Upper lobe of left lung (tissue), 6 donors: ENCODE results near the gene RAB44. TPM values are rescaled to one million over a fixed set of nuclear protein-coding genes. Genes with fewer than 3 reads are reported as not detected.

Experiments used
- ATAC-seq, 2 donors: fragments of 200-7000 bp; cut with Tn5 transposase; one replicate each; pipeline ENCODE4 v1.9.1; 2022; ENCODE audit warnings: mild to moderate bottlenecking in 2 of 2, moderate library complexity in 2 of 2; ENCODE audit not compliant: low FRiP score in 2 of 2
- DNase-seq, 2 donors: peaks; one replicate each; pipeline ENCODE4 v3.0.0-alpha.2; 2019 to 2020
- H3K27ac ChIP-seq, 4 donors: fragments of 200-600 bp; sonication (generic); one replicate each; pipeline ENCODE4 v1.5.1; 2016 to 2019
- H3K27me3 ChIP-seq, 4 donors: fragments of 200-600 bp; sonication (generic); one replicate each; pipeline ENCODE4 v1.5.1; 2017 to 2019
- H3K36me3 ChIP-seq, 4 donors: fragments of 200-600 bp; sonication (generic); one replicate each; pipeline ENCODE4 v1.5.1; 2016 to 2019
- H3K4me1 ChIP-seq, 4 donors: fragments of 200-600 bp; sonication (generic); one replicate each; pipeline ENCODE4 v1.5.1; 2018 to 2019
- H3K4me3 ChIP-seq, 4 donors: fragments of 200-600 bp; sonication (generic); one replicate each; pipeline ENCODE4 v1.5.1; 2017 to 2019; ENCODE audit warnings: mild to moderate bottlenecking in 2 of 4, moderate library complexity in 1 of 4
- H3K9me3 ChIP-seq, 4 donors: fragments of 200-600 bp; sonication (generic); one replicate each; pipeline ENCODE4 v1.5.1; 2018 to 2019
- EP300 ChIP-seq, 4 donors: sonication (generic); formaldehyde crosslinking; IDR thresholded peaks; one replicate each; pipeline ENCODE4 v1.5.1; 2017; ENCODE audit warnings: antibody characterized with exemption in 4 of 4, control low read depth in 2 of 4
- POLR2A ChIP-seq, 4 donors: fragments of 450-650 bp; IDR thresholded peaks; one replicate each; pipeline ENCODE4 v1.5.1; 2016 to 2017; ENCODE audit warnings: antibody characterized with exemption in 4 of 4, mild to moderate bottlenecking in 2 of 4
- POLR2AphosphoS5 ChIP-seq, 2 donors: sonication (generic); formaldehyde crosslinking; IDR thresholded peaks; one replicate each; pipeline ENCODE4 v1.5.1; 2017; ENCODE audit warnings: antibody characterized with exemption in 2 of 2
- WGBS, 2 donors: methylation state at CpG; one replicate each; pipeline ENCODE4 v1.1.5; 2017 to 2018; 5-methylcytosine and 5-hydroxymethylcytosine counted together
- total RNA-seq, 6 donors: library from RNA; depleted of rRNA in 4 of 6; stranded (reverse); fragments of >200 nt in 4 of 6; gene quantifications; one replicate each; pipeline versions ENCODE4 v1.1.0 to v1.2.1, GENCODE V29; 2016 to 2021
- TF ChIP-seq, protein P1 (sequence below), 6 experiments: fragments of 450-650 bp in 4 of 6; fragments of 200-600 bp in 2 of 6; sonication (generic) in 2 of 6; IDR thresholded peaks; one replicate each; pipeline ENCODE4 v1.5.1; 2016 to 2019; ENCODE audit warnings: antibody characterized with exemption in 6 of 6
- donor health status: DM: no; HTN: no; CAD: no; lungs with moderate emphysema.
- donor health status: DM: no; HTN: yes; CAD: no; lungs with severe emphysema.

RAB44 gene
- total RNA-seq, 6 donors from 2014 or later, result 0.20 to 3.1 (median 1.2) TPM

DNA sequence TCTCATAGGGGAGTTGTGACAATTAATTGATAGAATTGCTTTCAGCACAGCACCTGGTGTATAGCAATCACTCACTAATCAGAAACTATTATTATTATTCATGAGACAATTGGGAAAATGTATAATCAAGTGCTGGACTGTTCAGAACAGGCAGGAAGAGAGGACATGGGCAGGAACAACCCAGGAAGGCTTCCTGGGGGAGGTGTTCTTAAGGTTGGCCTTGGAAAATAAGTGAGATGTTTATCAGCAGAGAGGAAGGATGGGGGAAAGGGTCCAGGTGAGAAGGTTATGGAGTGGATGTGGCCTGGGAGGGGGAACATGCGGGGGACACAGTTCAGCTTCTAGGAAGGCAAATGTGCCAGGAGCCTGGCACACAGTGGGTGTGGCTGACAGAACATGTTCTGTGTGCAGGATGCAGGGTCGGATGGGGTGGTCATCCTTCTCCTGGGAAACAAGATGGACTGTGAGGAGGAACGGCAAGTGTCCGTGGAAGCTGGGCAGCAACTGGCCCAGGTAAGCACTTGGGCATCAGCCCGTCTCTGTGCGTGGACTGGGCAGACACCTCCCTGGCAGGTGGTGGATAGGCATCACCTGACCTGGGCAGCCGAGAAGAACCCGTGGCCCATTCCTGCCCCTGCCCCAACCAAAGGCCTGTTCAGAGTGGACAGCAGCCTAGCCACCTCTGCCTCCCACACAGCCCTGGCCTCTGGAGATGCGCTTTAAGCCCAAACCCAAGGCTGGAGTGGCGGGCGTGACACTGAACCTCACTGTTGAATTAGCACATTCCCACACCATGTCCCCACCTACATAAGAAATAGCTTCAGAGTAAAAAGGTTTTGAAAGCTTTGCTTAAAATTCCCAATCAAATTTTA lies 30.9 kb downstream of the RAB44 start:
- no peak for TF ChIP-seq EP300 (IDR thresholded peaks at IDR 0.05)
- TF ChIP-seq POLR2A (IDR thresholded peaks at IDR 0.05), result no peak
- TF ChIP-seq POLR2AphosphoS5 (IDR thresholded peaks at IDR 0.05), result no peak
- TF ChIP-seq, protein P1, sequence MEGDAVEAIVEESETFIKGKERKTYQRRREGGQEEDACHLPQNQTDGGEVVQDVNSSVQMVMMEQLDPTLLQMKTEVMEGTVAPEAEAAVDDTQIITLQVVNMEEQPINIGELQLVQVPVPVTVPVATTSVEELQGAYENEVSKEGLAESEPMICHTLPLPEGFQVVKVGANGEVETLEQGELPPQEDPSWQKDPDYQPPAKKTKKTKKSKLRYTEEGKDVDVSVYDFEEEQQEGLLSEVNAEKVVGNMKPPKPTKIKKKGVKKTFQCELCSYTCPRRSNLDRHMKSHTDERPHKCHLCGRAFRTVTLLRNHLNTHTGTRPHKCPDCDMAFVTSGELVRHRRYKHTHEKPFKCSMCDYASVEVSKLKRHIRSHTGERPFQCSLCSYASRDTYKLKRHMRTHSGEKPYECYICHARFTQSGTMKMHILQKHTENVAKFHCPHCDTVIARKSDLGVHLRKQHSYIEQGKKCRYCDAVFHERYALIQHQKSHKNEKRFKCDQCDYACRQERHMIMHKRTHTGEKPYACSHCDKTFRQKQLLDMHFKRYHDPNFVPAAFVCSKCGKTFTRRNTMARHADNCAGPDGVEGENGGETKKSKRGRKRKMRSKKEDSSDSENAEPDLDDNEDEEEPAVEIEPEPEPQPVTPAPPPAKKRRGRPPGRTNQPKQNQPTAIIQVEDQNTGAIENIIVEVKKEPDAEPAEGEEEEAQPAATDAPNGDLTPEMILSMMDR (IDR thresholded peaks at IDR 0.05), result no peak
- WGBS, 2 donors, result 79 to 89% methylated on average over 11 of the region's 11 CpGs

DNA sequence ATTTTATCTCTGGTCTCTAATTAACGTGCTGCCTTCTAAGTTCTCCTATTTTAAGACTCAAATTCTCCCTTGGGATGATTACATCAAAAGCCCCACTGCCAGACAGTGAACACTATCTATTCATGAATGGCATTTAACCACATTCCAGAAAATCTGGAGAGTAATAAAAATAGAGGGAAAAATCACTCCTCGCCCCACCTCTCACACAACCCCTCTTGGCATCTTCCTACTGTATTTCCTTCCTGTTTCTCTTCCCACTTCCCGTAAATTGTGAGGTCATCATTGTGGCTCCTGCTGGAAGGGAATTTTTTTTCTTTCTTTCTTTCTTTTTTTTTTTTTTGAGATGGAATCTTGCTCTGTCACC lies 31.5 kb downstream of the RAB44 start:
- no peaks in the 10 kb centered on the region for H3K9me3 ChIP-seq
- no peak for TF ChIP-seq POLR2A (IDR thresholded peaks at IDR 0.05)
- TF ChIP-seq, protein P1 (IDR thresholded peaks at IDR 0.05), result no peak
- no peak for TF ChIP-seq POLR2AphosphoS5 (IDR thresholded peaks at IDR 0.05)
- no peak for TF ChIP-seq EP300 (IDR thresholded peaks at IDR 0.05)
- DNase-seq (no peak), ATAC-seq (peak in 1 of 2 donors; percentile 51)
- no peak overlapping the region for H3K4me3 ChIP-seq
- H3K27me3 ChIP-seq, result no peaks in the 10 kb centered on the region
- H3K4me1 ChIP-seq, result peaks cover 0 to 6% (median 4%) of the 10 kb centered on the region in 4 donors
- no peaks in the 10 kb centered on the region for H3K36me3 ChIP-seq
- no peak overlapping the region for H3K27ac ChIP-seq
- WGBS, 2 donors, result 35 to 43% methylated on average over 3 of the region's 3 CpGs

More for the DNA sequence above, 30.9 kb downstream of the RAB44 start:
- DNase-seq (no peak), ATAC-seq (peak in 1 of 2 donors; percentile 23)
- H3K27me3 ChIP-seq, result no peaks in the 10 kb centered on the region
- H3K9me3 ChIP-seq, result no peaks in the 10 kb centered on the region
- H3K27ac ChIP-seq, result no peak overlapping the region
- H3K4me1 ChIP-seq, result peaks cover 0 to 5% (median 4%) of the 10 kb centered on the region in 4 donors
- no peaks in the 10 kb centered on the region for H3K36me3 ChIP-seq
- no peak overlapping the region for H3K4me3 ChIP-seq

DNA sequence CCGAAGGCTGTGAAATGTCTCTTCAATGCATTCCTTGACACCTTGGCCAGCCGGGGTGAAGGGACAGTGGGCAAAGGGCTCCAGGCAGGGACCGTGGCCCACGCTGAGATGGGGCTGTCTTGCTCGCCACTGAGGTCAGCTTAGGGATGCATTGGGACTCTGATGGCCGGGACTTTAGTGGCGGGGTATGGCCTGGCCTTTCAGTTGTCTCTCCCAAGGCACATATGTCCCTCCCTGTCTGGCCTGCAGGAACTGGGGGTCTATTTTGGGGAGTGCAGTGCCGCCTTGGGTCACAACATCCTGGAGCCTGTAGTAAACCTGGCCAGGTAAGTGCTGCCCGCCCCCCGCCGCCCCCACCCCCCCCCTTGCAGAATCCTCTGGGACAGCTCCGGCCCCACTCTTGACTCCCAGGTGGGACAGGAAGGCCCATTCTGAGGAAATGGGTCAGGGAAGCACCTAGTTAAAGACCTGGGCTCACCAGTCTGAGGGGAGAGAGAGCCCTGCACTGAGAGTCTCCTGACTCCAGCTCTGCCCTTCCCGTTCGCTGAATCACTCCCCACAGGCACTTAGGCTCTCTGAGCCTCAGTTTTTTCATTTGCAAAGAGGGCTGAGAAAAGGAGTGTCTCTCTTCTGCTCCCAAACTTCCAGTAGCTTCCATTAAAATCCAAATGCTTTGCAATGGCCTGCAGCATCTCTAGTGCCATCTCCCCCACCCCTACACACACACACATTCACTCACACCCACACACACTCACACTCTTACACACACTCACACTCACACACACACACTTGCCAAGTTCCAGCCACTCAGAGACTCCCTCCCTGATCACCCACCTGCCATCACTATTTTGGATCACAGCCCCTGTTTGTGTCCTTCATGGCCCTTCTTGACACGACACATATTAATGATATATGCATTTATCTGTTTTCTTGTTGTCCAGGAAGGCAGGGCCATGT lies 33.1 kb downstream of the RAB44 start:
- 90 to 94% methylated on average over 6 to 15 of the region's 15 CpGs for WGBS, 2 donors
- no peaks in the 10 kb centered on the region for H3K36me3 ChIP-seq
- peaks cover 14 to 22% (median 16%) of the 10 kb centered on the region in 4 donors for H3K4me1 ChIP-seq
- no peaks in the 10 kb centered on the region for H3K27me3 ChIP-seq
- H3K4me3 ChIP-seq, result no peak overlapping the region
- H3K9me3 ChIP-seq, result no peaks in the 10 kb centered on the region
- TF ChIP-seq, protein P1 (IDR thresholded peaks at IDR 0.05), result no peak
- TF ChIP-seq POLR2A (IDR thresholded peaks at IDR 0.05), result no peak
- no peak for TF ChIP-seq POLR2AphosphoS5 (IDR thresholded peaks at IDR 0.05)
- TF ChIP-seq EP300 (IDR thresholded peaks at IDR 0.05), result no peak
- H3K27ac ChIP-seq, result no peak overlapping the region
- DNase-seq (no peak), ATAC-seq (no peak)

DNA sequence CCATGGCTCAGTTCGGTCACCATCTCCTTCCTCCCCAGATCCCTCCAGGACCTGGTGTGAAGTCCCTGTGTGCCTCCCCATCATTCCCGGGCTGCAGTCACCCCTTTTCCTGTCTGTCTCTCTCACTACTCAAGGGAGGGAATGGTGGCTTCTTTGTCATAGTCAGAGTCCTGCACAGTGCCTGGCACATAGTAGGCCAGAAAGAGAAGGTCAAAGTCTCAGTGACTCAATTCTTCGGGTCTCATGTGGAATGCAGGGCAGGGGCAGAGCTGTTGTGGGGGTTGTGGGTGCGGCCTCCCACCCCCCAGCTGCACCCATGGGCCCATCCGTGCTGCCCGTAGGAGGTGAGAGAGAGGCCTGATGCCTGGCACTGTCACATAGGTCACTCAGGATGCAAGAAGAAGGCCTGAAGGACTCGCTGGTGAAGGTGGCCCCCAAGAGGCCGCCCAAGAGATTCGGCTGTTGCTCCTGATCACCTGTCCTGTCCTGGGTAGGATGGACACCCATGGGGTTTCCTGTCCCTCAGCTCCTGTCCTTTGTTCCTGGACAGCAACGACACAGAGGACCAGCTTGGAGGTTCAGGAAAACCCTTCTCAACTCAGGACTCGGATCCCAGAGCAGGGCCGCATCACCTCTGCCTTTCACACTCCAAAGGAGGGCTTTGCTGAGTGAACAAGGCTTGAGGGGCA lies 34.1 kb downstream of the RAB44 start:
- H3K4me1 ChIP-seq, result peaks cover 20 to 27% (median 23%) of the 10 kb centered on the region in 4 donors
- H3K27me3 ChIP-seq, result no peaks in the 10 kb centered on the region
- WGBS, 2 donors, result 89 to 90% methylated on average over 7 to 12 of the region's 12 CpGs
- no peak overlapping the region for H3K27ac ChIP-seq
- TF ChIP-seq POLR2AphosphoS5 (IDR thresholded peaks at IDR 0.05) (no peak), EP300 (IDR thresholded peaks at IDR 0.05) (no peak), POLR2A (IDR thresholded peaks at IDR 0.05) (no peak)
- TF ChIP-seq, protein P1 (IDR thresholded peaks at IDR 0.05), result no peak
- no peak overlapping the region for H3K4me3 ChIP-seq
- no peaks in the 10 kb centered on the region for H3K36me3 ChIP-seq
- ATAC-seq (no peak), DNase-seq (no peak)
- H3K9me3 ChIP-seq, result no peaks in the 10 kb centered on the region
